B cell (primary cell): ENCODE measurements around the gene RBBP8NL. TPM values are rescaled to one million over a fixed set of nuclear protein-coding genes. Genes with fewer than 3 reads are reported as not detected.
A peak's percentile ranks its signal among the peaks of the same experiment; 100 is the strongest.

Experiments used
- ATAC-seq: fragments of 200-7000 bp; cut with Tn5 transposase; one replicate; pipeline ENCODE4 v1.10.0; 2021; ENCODE audit warnings: low read depth, mild to moderate bottlenecking, moderate number of reproducible peaks, moderate library complexity
- CTCF ChIA-PET: fragments of 350-600 bp; sonication (Branson Sonifier 250); formaldehyde crosslinking; loops from one replicate; lab custom pipeline; 2021; ENCODE audit warnings: antibody characterized with exemption, inconsistent platforms; lab: Charles Lee
- POLR2A ChIA-PET: fragments of 350-600 bp; sonication (Branson Sonifier 250); formaldehyde crosslinking; loops from one replicate; lab custom pipeline; 2021; ENCODE audit warnings: antibody characterized with exemption; lab: Charles Lee
- DNase-seq: peaks from one replicate; pipeline ENCODE4 v3.0.0; 2013
- H2AFZ ChIP-seq: 2 replicates; pipeline ENCODE4 v1.6.1; 2012; ENCODE audit warnings: mild to moderate bottlenecking, low read depth, low read length; ENCODE audit not compliant: insufficient read depth, poor library complexity, severe bottlenecking
- H3K27ac ChIP-seq, 2 donors: 1 replicate in 1 of 2; 2 replicates in 1 of 2; pipeline ENCODE4 v1.5.1; 2012 to 2013; ENCODE audit warnings: low read length in 2 of 2, mild to moderate bottlenecking in 2 of 2, moderate library complexity in 1 of 2
- H3K27me3 ChIP-seq, 4 experiments: fragments of 200-600 bp in 1 of 4; sonication (generic) in 1 of 4; replicated peaks in 1 of 4; 1 replicate in 2 of 4; 2 replicates in 2 of 4; pipeline versions ENCODE4 v1.6.1 to v1.7.0; 2013 to 2016; ENCODE audit warnings: low read length in 3 of 4, mild to moderate bottlenecking in 2 of 4, mixed read lengths in 1 of 4, moderate library complexity in 1 of 4; ENCODE audit not compliant: insufficient read depth in 4 of 4, control insufficient read depth in 3 of 4; ENCODE audit errors: control extremely low read depth in 1 of 4
- H3K36me3 ChIP-seq, 2 experiments: replicated peaks in 1 of 2; 1 replicate in 1 of 2; 2 replicates in 1 of 2; pipeline versions ENCODE4 v1.6.1 to v1.7.1; 2013; ENCODE audit warnings: low read length in 1 of 2; ENCODE audit not compliant: insufficient read depth in 2 of 2, control insufficient read depth in 1 of 2; ENCODE audit errors: control extremely low read depth in 1 of 2, extremely low read depth in 1 of 2
- H3K4me1 ChIP-seq, 2 donors: fragments of 200-600 bp in 1 of 2; sonication (generic) in 1 of 2; 1 replicate in 1 of 2; 2 replicates in 1 of 2; pipeline versions ENCODE4 v1.5.1 to v1.6.1; 2013 to 2017; ENCODE audit warnings: low read length in 2 of 2; ENCODE audit not compliant: control insufficient read depth in 2 of 2, insufficient read depth in 2 of 2
- H3K4me2 ChIP-seq: replicated peaks from 2 replicates; pipeline ENCODE3; 2012; ENCODE audit warnings: mild to moderate bottlenecking, low read depth, low read length; ENCODE audit not compliant: poor library complexity, severe bottlenecking
- H3K4me3 ChIP-seq, 5 experiments: fragments of 200-600 bp in 1 of 5; sonication (generic) in 1 of 5; 1 replicate in 3 of 5; 2 replicates in 2 of 5; pipeline versions ENCODE4 v1.5.1 to v1.7.0; 2011 to 2016; ENCODE audit warnings: low read length in 4 of 5, mild to moderate bottlenecking in 4 of 5, low read depth in 2 of 5, control low read depth in 1 of 5, moderate library complexity in 1 of 5; ENCODE audit not compliant: insufficient read depth in 1 of 5; ENCODE audit errors: control extremely low read depth in 1 of 5, extremely low read depth in 1 of 5
- H3K79me2 ChIP-seq: fragments of 200-600 bp; sonication (generic); one replicate; pipeline ENCODE4 v1.6.0; 2016; ENCODE audit warnings: low read length; ENCODE audit not compliant: control insufficient read depth, insufficient read depth
- H3K9ac ChIP-seq: fragments of 200-600 bp; sonication (generic); 2 replicates; pipeline ENCODE4 v1.6.1; 2017; ENCODE audit warnings: mild to moderate bottlenecking, low read length, moderate library complexity
- H3K9me3 ChIP-seq, 3 donors: one replicate each; pipeline versions ENCODE4 v1.6.1 to v1.7.1; 2013; ENCODE audit warnings: low read length in 2 of 3; ENCODE audit not compliant: control insufficient read depth in 2 of 3, insufficient read depth in 1 of 3; ENCODE audit errors: control extremely low read depth in 1 of 3
- H4K20me1 ChIP-seq: 2 replicates; pipeline ENCODE4 v1.6.0; 2012; ENCODE audit warnings: mild to moderate bottlenecking, low read length; ENCODE audit not compliant: insufficient read depth, control insufficient read depth, poor library complexity, severe bottlenecking
- H3K27ac Mint-ChIP-seq: one replicate; pipeline ENCODE4 v1.8.0; 2021; ENCODE audit warnings: mixed read lengths
- H3K27me3 Mint-ChIP-seq: one replicate; pipeline ENCODE4 v1.8.0; 2021; ENCODE audit warnings: mixed read lengths
- H3K4me1 Mint-ChIP-seq: one replicate; pipeline ENCODE4 v1.8.0; 2021; ENCODE audit warnings: mixed read lengths
- H3K4me3 Mint-ChIP-seq: one replicate; pipeline ENCODE4 v1.8.0; 2021; ENCODE audit warnings: mixed read lengths
- H3K9me3 Mint-ChIP-seq: one replicate; pipeline ENCODE4 v1.8.0; 2022; ENCODE audit warnings: mixed read lengths; ENCODE audit not compliant: insufficient read depth
- EZH2 ChIP-seq: IDR thresholded peaks from 2 replicates; pipeline ENCODE4 v1.6.1; 2012; ENCODE audit warnings: borderline replicate concordance, low read depth, mild to moderate bottlenecking, moderate library complexity, low read length; ENCODE audit not compliant: insufficient read depth, poor library complexity, severe bottlenecking
- WGBS: methylation state at CpG from one replicate; pipeline ENCODE4 v1.1.5; 2013; ENCODE audit warnings: missing lambda C conversion rate; ENCODE audit not compliant: insufficient coverage; 5-methylcytosine and 5-hydroxymethylcytosine counted together
- intact Hi-C: fragments of 100-400 bp; cut with micrococcal nuclease; formaldehyde crosslinking; loops from one replicate; pipeline ENCODE4 v1.10.0; 2022
- polyA plus RNA-seq: library from polyadenylated mRNA; depleted of rRNA; stranded (reverse); fragments of >200 nt; gene quantifications from 2 replicates; pipeline ENCODE4 v1.2.3, GENCODE V29; 2012
- total RNA-seq, 2 donors: library from RNA; stranded (reverse); fragments of 120-200 nt in 1 of 2; gene quantifications; 1 replicate in 1 of 2; 2 replicates in 1 of 2; pipeline versions ENCODE4 v1.2.3 to v1.2.4, GENCODE V29; 2013 to 2022
- TF ChIP-seq, protein P1 (sequence below): fragments of 200-600 bp; IDR thresholded peaks from one replicate; pipeline ENCODE4 v1.8.0; 2022; ENCODE audit warnings: antibody characterized with exemption, mild to moderate bottlenecking

Gene RBBP8NL
- total and polyA plus RNA-seq, 2 donors (not counting 1 experiment from before 2014, with no cell fraction given): not detected

DNA sequence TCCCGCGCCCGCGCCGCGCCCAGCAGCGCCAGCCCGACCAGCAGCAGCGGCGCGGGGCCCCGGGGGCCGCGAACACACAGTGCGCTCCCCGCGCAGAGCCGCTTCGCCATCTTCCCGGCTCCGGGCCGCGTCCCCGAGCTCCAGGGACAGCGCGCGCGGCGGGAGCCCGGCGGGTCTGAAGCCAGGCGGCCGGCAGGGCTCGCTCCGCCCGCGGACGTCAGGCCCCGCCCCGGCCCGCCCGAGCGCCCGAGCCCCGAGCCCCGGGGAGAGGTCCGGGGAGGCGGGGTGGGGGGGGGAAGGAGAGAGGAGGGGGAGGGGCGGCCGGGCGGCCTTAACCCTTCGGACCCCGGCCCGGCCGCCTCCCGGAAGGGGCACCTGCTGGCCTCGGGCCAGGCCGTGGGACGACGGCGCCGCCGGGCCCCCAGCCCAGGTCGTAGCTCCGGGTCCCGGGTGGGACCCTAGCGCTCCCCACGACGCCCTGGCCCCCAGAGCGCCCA is 60.2 kb downstream of the RBBP8NL start, which contains the start of gene LAMA5:
TSS of gene LAMA5 (minus strand) at position 177 of the 497 bp plus-strand sequence. CDS start at position 110, 67 bp downstream.
- H3K27me3 ChIP-seq: peaks cover 0 to 42% (median 12%) of the 10 kb centered on the region in 4 experiments
- peaks cover 22% of the 10 kb centered on the region for H3K4me1 Mint-ChIP-seq
- peak; percentile 62 for DNase-seq
- H3K4me3 ChIP-seq: peak within 1 kb of the TSS in 4 of 5 experiments; percentile 50 to 70 (median 61)
- peaks cover 6% of the 10 kb centered on the region for H4K20me1 ChIP-seq
- peak; percentile 70 for ATAC-seq
- ChIA-PET POLR2A (interaction anchor here (4.2 kb wide), 1 partner anchor 28 kb away, joined by 43 read pairs; no protein-coding TSS in a partner anchor), CTCF (interaction anchor here (0.9 to 4.2 kb wide), 8 partner anchors 10 to 133 kb away, joined by 3 to 27 read pairs (median 3); partner anchors contain the start of gene RPS21)
- H3K9ac ChIP-seq: peak within 1 kb of the TSS; percentile 71
- H3K27ac Mint-ChIP-seq: peak within 1 kb of the TSS; percentile 15
- peaks cover 6% of the 10 kb centered on the region for H3K27me3 Mint-ChIP-seq
- no peaks in the 10 kb centered on the region for H3K9me3 Mint-ChIP-seq
- H3K9me3 ChIP-seq: peaks cover 0 to 4% (median 0%) of the 10 kb centered on the region in 3 donors
- peak within 1 kb of the TSS; percentile 70 for H2AFZ ChIP-seq
- peak within 1 kb of the TSS; percentile 93 for H3K4me2 ChIP-seq
- TF ChIP-seq, protein P1, sequence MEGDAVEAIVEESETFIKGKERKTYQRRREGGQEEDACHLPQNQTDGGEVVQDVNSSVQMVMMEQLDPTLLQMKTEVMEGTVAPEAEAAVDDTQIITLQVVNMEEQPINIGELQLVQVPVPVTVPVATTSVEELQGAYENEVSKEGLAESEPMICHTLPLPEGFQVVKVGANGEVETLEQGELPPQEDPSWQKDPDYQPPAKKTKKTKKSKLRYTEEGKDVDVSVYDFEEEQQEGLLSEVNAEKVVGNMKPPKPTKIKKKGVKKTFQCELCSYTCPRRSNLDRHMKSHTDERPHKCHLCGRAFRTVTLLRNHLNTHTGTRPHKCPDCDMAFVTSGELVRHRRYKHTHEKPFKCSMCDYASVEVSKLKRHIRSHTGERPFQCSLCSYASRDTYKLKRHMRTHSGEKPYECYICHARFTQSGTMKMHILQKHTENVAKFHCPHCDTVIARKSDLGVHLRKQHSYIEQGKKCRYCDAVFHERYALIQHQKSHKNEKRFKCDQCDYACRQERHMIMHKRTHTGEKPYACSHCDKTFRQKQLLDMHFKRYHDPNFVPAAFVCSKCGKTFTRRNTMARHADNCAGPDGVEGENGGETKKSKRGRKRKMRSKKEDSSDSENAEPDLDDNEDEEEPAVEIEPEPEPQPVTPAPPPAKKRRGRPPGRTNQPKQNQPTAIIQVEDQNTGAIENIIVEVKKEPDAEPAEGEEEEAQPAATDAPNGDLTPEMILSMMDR: no peak
- TF ChIP-seq EZH2: no peak
- intact Hi-C loops: loop anchor here (2.0 kb wide), 1 partner anchor 28 kb away; no protein-coding TSS in a partner anchor
- under 1% methylated on average over 51 of the region's 70 CpGs for WGBS
- peaks cover 25 to 31% of the 10 kb centered on the region in 2 donors for H3K4me1 ChIP-seq
- H3K36me3 ChIP-seq: no peaks in the 10 kb centered on the region
- peak within 1 kb of the TSS; percentile 80 for H3K4me3 Mint-ChIP-seq
- H3K79me2 ChIP-seq: no peaks in the 10 kb centered on the region
- H3K27ac ChIP-seq: no peak within 1 kb of the TSS
